ENCODE measurements around the gene RASSF5.
A peak's percentile ranks its signal among the peaks of the same experiment; 100 is the strongest.
"Not testable (repeated sequence)": the region's sequence is repeated elsewhere in the genome, so short reads cannot be mapped to it uniquely, and the experiment has no call there.

The RASSF5 gene

GRCh38 chr1:206626396-206626795 is 119.1 kb downstream of the RASSF5 start:
- not testable (repeated sequence) for DNase-seq (ENCODE audit: low read depth in 2 of 3, low spot score in 1 of 3)

DNA sequence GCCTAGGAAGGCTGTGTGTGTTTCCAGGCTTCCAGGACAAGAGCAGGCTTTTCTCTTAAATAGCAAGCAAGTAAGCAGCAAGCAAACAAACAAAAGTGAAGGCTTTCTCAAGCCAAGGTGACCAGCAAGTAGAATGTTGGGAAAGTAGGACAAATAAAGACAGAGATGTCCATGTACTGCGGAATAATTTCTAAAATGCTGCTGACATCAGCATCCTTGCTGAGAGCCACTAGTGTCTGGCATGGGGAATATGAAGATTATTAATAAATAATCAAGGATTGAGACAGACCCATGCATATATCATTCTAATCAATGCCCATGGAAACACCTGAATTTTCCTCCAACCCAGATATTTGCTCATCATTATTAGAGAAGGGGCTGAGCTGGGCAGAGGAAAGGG is 121.6 kb downstream of the RASSF5 start:
- no peak for DNase-seq (ENCODE audit: low read depth in 2 of 3, low spot score in 1 of 3)

DNA sequence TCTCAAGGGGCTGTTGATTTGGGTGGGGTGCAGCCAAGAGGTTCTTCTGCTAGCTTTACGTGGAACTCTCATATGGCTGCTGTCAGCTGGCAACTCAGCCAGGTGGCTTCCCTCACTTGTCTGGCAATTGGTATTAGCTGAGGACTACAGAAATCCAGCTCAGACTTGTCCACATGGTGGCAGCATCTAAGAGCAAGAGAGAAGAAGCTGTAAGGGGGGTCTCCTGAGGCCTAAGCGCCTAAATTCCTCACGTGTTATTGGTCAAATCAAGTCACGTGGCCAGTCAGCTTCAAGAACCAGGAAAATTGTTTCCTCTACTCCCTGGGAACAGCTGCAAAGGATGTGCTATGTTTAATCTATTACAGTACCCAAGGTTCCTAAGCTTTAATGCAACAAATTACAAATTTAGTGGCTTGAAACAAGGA is 123.8 kb downstream of the RASSF5 start:
- peak in 1 of 3 donors; percentile 21 for DNase-seq (ENCODE audit: low read depth in 2 of 3, low spot score in 1 of 3)

DNA sequence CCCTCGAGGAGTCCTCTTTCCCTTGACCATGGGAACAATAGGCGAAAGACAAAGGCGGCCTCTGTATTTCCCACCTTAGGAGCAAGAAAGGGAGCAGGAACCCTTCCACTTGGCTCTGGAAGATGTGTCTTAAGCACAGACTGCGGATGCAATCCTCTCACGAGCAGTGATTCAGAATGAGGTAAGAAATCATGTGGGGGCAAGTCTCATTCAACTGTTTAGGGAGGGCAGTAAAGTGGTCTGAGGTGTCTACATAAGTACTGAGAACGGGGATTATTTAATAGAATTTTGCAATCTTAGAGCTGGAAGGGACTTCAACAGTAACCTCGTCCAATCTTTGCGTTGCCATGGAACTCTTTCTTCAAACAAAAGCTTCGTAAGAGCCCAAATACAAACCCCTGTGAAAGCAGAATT is 126.4 kb downstream of the RASSF5 start:
- no peak for DNase-seq (ENCODE audit: low read depth in 2 of 3, low spot score in 1 of 3)

- DNase-seq (ENCODE audit: low read depth in 2 of 3, low spot score in 1 of 3), result peak; percentile 42 to 78 (median 75)
These were observed 127.2 kb downstream of the RASSF5 start for GRCh38 chr1:206634365-206635079.

DNA sequence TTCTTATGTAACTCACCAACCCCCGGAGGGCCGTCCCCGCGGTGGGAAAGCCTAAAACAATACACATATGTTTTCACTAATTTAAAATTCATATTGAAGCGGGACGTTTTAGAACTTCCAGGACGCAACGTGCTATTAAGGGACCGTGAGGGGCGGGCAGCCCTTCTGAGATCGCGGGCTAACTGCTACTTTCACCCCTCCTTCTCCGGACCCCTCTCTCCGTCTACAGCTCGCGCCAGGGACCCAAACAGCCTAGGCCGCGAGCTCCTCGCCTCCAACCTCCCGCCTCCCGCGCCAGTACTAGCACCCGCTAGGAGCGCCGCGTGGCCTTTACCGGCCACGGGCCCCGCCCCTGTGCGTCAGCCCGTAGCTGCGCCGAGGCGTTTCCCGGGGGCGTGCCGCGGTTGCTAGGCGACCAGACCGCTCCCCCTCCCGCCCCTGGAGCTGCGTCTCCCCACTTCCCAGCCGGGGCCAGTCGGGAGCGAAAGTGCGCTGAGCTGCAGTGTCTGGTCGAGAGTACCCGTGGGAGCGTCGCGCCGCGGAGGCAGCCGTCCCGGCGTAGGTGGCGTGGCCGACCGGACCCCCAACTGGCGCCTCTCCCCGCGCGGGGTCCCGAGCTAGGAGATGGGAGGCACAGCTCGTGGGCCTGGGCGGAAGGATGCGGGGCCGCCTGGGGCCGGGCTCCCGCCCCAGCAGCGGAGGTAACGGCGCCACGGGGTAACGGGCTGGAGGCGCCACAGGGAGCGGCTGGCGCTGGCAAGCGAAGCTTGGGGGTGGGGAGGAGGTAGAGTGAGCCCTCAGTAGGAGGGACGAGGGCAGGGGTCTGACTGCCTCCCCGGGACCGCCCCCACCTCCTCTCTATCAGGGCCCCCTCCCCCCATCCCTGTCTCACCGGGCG is 128.0 kb downstream of the RASSF5 start, which contains the start of gene DYRK3:
TSS of gene DYRK3 (plus strand) at position 457 of the 898 bp plus-strand sequence. CDS start at position 625, 168 bp downstream.
- peak; percentile 90 to 96 (median 91) for DNase-seq (ENCODE audit: low read depth in 2 of 3, low spot score in 1 of 3)

DNA sequence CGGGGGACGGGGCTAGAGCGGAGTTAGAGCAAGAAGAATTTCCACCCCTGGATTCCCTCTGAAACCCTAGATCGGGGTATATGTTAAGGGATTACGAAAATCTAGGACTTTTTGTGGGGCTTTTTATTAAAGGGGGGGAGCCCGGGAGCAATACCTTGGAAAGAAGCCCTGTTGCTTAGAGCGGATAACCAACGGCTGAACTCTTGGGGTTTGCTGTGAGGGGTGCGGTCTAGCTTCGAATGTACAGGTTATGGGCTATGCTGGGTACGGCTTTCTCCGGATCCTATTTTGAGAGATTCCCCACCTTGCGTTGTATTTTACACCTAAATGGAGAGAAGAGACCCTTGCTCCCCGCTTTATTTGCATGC is 128.6 kb downstream of the RASSF5 start:
- DNase-seq (ENCODE audit: low read depth in 2 of 3, low spot score in 1 of 3), result no peak

GRCh38 chr1:206636671-206637070 is 129.3 kb downstream of the RASSF5 start:
- DNase-seq (ENCODE audit: low read depth in 2 of 3, low spot score in 1 of 3), result no peak

DNA sequence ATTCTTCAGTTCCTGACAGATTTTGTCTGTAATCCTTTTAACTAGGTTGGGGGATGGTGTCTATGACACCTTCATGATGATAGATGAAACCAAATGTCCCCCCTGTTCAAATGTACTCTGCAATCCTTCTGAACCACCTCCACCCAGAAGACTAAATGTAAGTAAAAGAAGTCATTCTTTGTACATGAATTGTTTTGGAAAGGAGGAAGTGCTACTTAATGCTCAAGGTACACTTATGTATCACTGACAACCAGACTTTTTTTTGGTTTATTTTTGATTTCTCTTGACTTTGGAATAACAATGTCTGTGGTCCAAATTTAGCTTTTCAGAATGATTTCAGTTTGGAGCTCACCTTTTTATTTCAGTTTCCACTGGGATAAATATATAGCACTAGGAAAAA is 130.3 kb downstream of the RASSF5 start:
- DNase-seq (ENCODE audit: low read depth in 2 of 3, low spot score in 1 of 3), result no peak
